ENCODE data around the gene FAM200C. TPM values are rescaled to one million over a fixed set of nuclear protein-coding genes. Genes with fewer than 3 reads are reported as not detected.

FAM200C gene
- total and polyA plus RNA-seq, 2 of the 13 experiments (the other 11 are each of a cell fraction or from before 2014, with no cell fraction given), result 3.2 to 4.7 TPM

- TF ChIP-seq, protein P1, sequence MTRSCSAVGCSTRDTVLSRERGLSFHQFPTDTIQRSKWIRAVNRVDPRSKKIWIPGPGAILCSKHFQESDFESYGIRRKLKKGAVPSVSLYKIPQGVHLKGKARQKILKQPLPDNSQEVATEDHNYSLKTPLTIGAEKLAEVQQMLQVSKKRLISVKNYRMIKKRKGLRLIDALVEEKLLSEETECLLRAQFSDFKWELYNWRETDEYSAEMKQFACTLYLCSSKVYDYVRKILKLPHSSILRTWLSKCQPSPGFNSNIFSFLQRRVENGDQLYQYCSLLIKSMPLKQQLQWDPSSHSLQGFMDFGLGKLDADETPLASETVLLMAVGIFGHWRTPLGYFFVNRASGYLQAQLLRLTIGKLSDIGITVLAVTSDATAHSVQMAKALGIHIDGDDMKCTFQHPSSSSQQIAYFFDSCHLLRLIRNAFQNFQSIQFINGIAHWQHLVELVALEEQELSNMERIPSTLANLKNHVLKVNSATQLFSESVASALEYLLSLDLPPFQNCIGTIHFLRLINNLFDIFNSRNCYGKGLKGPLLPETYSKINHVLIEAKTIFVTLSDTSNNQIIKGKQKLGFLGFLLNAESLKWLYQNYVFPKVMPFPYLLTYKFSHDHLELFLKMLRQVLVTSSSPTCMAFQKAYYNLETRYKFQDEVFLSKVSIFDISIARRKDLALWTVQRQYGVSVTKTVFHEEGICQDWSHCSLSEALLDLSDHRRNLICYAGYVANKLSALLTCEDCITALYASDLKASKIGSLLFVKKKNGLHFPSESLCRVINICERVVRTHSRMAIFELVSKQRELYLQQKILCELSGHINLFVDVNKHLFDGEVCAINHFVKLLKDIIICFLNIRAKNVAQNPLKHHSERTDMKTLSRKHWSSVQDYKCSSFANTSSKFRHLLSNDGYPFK (CRISPR knock-in tag; IDR thresholded peaks at IDR 0.05; ENCODE audit: borderline replicate concordance), result peak; percentile 72; the same call in 1 of the 2 replicates
- TF ChIP-seq ZNF12 (CRISPR knock-in tag; IDR thresholded peaks at IDR 0.05) (no peak), KLF13 (CRISPR knock-in tag; IDR thresholded peaks at IDR 0.05) (no peak), NPAS2 (CRISPR knock-in tag; IDR thresholded peaks at IDR 0.05; ENCODE audit: borderline replicate concordance) (no peak), ZNF180 (CRISPR knock-in tag; IDR thresholded peaks at IDR 0.05; ENCODE audit: borderline replicate concordance, low read depth) (no peak), ZFX (CRISPR knock-in tag; IDR thresholded peaks at IDR 0.05; ENCODE audit: low read depth) (peak; percentile 82), TCF7 (IDR thresholded peaks at IDR 0.05; ENCODE audit: low read depth) (no peak), ZNF569 (CRISPR knock-in tag; IDR thresholded peaks at IDR 0.05; ENCODE audit: borderline replicate concordance) (no peak), MLLT10 (CRISPR knock-in tag; IDR thresholded peaks at IDR 0.05) (no peak), FOXO4 (CRISPR knock-in tag; conservative IDR thresholded peaks at IDR 0.05) (no peak), MLX (CRISPR knock-in tag; IDR thresholded peaks at IDR 0.05) (no peak), RXRA (CRISPR knock-in tag; IDR thresholded peaks at IDR 0.05) (no peak), ATF7-NPFF (CRISPR knock-in tag; IDR thresholded peaks at IDR 0.05; ENCODE audit: low read depth) (no peak), MAF1 (CRISPR knock-in tag; IDR thresholded peaks at IDR 0.05; ENCODE audit: borderline replicate concordance) (no peak), ZNF563 (CRISPR knock-in tag; IDR thresholded peaks at IDR 0.05) (no peak), DNMT3B (CRISPR knock-in tag; conservative IDR thresholded peaks at IDR 0.05) (no peak), XBP1 (CRISPR knock-in tag; IDR thresholded peaks at IDR 0.05) (no peak), ZNF7 (CRISPR knock-in tag; IDR thresholded peaks at IDR 0.05) (no peak), ZFP90 (CRISPR knock-in tag; IDR thresholded peaks at IDR 0.05; ENCODE audit: borderline replicate concordance) (no peak; the same call in 1 of the 2 replicates), ZNF282 (IDR thresholded peaks at IDR 0.05; ENCODE audit: partially characterized antibody) (no peak)
- TF ChIP-seq, protein P2, sequence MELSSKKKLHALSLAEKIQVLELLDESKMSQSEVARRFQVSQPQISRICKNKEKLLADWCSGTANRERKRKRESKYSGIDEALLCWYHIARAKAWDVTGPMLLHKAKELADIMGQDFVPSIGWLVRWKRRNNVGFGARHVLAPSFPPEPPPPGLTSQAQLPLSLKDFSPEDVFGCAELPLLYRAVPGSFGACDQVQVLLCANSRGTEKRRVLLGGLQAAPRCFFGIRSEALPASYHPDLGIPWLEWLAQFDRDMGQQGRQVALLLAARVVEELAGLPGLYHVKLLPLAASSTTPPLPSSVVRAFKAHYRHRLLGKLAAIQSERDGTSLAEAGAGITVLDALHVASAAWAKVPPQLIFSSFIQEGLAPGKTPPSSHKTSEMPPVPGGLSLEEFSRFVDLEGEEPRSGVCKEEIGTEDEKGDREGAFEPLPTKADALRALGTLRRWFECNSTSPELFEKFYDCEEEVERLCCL (CRISPR knock-in tag; IDR thresholded peaks at IDR 0.05; ENCODE audit: borderline replicate concordance), result no peak
Measured at GRCh38 chr5:160418561-160419457, 19.0 kb upstream of the FAM200C start, which contains the start of gene SLU7 (continued).

Data from HepG2 (cell line).